NB4 (cell line): ENCODE measurements around the gene AQP2.
"Not testable (repeated sequence)": the region's sequence is repeated elsewhere in the genome, so short reads cannot be mapped to it uniquely, and the experiment has no call there.

Experiments
- DNase-seq: peaks from one replicate; pipeline ENCODE4 v3.0.0; 2010; ENCODE audit warnings: low read depth
- H3K4me3 ChIP-seq: one replicate; pipeline ENCODE4 v1.5.1; 2011; ENCODE audit warnings: mild to moderate bottlenecking, low read depth, low read length, moderate library complexity
- CTCF ChIP-seq: IDR thresholded peaks from one replicate; pipeline ENCODE4 v1.5.1; 2012; ENCODE audit warnings: low read depth, low read length
- MAX ChIP-seq: IDR thresholded peaks from 2 replicates; pipeline ENCODE4 v1.6.1; 2011; ENCODE audit warnings: low read depth, low read length
- MYC ChIP-seq: IDR thresholded peaks from 2 replicates; pipeline ENCODE4 v1.6.1; 2011; ENCODE audit warnings: low read depth, low read length
- POLR2A ChIP-seq: IDR thresholded peaks from 2 replicates; pipeline ENCODE4 v1.6.1; 2011; ENCODE audit warnings: mild to moderate bottlenecking; ENCODE audit not compliant: insufficient read length; ENCODE audit errors: extremely low read depth

AQP2 gene

DNA sequence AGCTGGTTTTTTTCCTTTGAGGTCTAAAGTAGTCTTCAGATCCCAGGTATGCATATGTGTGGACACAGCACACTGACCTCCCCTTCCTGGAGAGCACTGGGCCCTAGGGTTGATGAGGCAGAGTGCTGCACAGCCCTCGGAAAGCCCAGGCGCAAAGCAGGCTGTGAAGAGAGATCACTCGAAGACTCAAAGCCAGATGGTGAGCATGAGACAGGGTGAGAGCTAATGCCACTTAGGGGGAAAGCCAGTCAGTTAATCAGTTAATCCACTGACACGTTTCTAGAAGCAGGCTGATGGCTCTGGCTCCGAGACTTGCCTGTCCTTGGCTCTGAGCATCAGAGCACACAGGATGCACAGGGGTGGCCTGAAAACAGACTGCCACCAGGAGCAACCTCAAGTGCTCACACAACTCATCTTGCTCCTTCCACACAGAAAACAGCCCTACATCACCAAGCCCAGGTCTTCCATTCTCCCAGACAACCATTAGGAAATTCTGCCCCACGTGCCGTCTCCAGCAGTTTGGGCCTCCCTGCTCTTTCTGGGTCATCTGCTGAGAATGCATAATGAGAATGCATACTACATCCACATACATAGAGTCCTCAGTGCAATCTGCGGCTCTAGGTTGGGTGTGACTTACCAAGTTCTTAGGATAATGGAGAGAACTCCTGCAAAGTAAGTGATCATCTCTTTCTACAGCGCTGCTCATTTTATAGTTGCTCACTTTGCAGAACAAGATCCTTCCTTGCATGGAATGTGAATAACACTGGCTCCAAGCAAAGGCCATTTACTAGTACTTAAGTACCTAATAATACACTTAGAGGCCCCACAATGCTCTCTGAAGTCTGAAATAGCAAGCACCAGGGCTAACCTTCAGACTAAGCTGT lies 34.2 kb downstream of the AQP2 start:
- no peak overlapping the region for H3K4me3 ChIP-seq
- DNase-seq: no peak
- TF ChIP-seq POLR2A (no peak), MAX (no peak), CTCF (no peak), MYC (no peak)

DNA sequence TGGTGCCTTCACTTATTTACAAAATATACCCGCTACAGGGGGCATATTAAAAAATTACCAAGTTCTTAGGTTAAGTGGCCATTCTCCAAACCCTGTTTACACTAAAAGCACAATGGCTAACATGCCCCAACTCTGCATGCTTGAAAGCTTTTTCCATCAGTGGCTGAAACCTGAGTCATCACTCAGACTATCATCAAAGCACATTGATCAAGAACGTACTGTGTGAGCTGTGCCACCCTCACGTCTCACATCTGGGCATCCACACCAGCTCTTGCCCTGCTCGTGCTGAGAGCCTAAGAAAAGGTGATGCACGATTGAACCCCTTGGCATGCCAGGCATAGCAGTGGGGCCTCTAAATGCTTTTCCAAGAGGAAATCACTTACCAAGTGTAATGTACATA lies 35.4 kb downstream of the AQP2 start:
- no peak overlapping the region for H3K4me3 ChIP-seq
- TF ChIP-seq MYC: no peak
- TF ChIP-seq MAX: no peak
- no peak for TF ChIP-seq POLR2A
- no peak for TF ChIP-seq CTCF
- DNase-seq: no peak

- DNase-seq, H3K4me3 ChIP-seq: not testable (repeated sequence)
These were observed 35.9 kb downstream of the AQP2 start for GRCh38 chr12:49986476-49986875.

DNA sequence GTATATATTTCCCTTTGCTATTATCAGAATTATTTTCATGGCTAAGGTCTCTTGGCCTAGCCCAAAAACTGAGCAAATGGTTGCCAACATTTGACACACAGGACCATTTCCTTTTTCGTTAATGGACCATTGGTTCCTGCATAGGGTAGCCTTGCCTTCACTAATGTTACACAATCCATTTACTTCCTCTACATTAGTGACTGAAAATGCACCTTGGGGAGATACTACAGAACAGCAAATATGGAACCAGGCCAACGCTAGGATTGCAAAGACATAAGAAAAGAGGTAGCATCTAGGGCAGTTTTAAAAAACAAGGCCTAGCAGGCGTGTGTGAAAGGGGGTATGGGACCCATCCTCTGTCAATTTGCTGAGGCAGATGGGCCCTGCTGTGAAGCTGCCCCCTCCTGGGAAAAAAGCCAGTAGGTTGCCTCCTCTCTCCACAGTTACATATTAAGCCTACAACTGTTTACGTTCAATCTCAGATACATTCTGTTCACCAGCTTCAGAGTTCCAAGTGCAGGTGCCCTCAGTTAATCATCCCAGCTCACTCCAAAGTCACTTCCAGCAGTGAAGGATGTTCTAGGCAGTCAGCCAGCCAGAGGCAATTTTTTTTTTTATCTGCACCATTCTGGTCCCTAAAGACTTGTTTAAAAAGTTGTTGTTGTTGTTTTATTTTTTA lies 37.2 kb downstream of the AQP2 start:
- DNase-seq: peak; percentile 80
- no peak overlapping the region for H3K4me3 ChIP-seq
- no peak for TF ChIP-seq CTCF
- no peak for TF ChIP-seq MYC
- TF ChIP-seq POLR2A: no peak
- TF ChIP-seq MAX: no peak

GRCh38 chr12:49989400-49989799 lies 38.9 kb downstream of the AQP2 start:
- H3K4me3 ChIP-seq, DNase-seq: not testable (repeated sequence)

GRCh38 chr12:49990273-49990672 lies 39.7 kb downstream of the AQP2 start:
- TF ChIP-seq MAX (no peak), POLR2A (no peak), CTCF (no peak), MYC (no peak)
- no peak overlapping the region for H3K4me3 ChIP-seq
- DNase-seq: peak; percentile 55

DNA sequence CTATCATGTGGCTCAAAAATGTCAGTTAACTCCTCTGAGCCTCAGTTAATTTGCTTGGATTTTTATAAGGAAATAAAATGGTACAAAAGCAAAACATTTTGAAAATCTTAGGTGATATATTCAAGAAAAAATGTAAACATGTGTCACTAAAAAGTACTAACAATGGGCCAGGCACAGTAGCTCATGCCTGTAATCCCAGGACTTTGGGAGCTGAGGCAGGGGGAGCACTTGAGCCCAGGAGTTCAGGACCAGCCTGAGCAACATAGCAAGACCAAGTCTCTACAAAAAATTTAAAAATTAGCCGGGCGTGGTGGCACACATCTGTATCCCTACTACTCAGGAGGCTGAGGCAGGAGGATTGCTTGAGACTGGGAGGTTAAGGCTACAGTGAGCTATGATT lies 47.9 kb downstream of the AQP2 start:
- no peak for TF ChIP-seq MYC
- no peak for TF ChIP-seq POLR2A
- TF ChIP-seq MAX: no peak
- TF ChIP-seq CTCF: no peak
- DNase-seq: no peak
- H3K4me3 ChIP-seq: no peak overlapping the region
